HepG2 (cell line): ENCODE measurements around the gene PLK5. TPM values are rescaled to one million over a fixed set of nuclear protein-coding genes. Genes with fewer than 3 reads are reported as not detected.

Experiments
- HNRNPUL1 ChIP-seq: fragments of 200-400 bp; formaldehyde crosslinking; IDR thresholded peaks from 2 replicates; pipeline ENCODE4 v1.6.1; 2017; ENCODE audit warnings: low read depth, mild to moderate bottlenecking, low read length, moderate library complexity
- MAZ ChIP-seq, 2 experiments: sonication (generic) in 1 of 2; formaldehyde crosslinking in 1 of 2; IDR thresholded peaks; 2 replicates each; pipeline versions ENCODE4 v1.5.0 to v1.6.1; 2012 to 2020; ENCODE audit warnings: low read depth in 2 of 2, mild to moderate bottlenecking in 2 of 2, borderline replicate concordance in 1 of 2, improper control_type of control experiment in 1 of 2, low read length in 1 of 2, missing genetic modification reagents in 1 of 2, moderate library complexity in 1 of 2
- PHF21A ChIP-seq: sonication (generic); formaldehyde crosslinking; IDR thresholded peaks from 2 replicates; pipeline ENCODE4 v1.5.0; 2020; ENCODE audit warnings: mild to moderate bottlenecking, missing genetic modification reagents
- U2AF1 ChIP-seq: fragments of 200-400 bp; formaldehyde crosslinking; optimal IDR thresholded peaks from 2 replicates; pipeline ENCODE3; 2017; ENCODE audit warnings: mild to moderate bottlenecking, low read depth, low read length
- ZNF530 ChIP-seq: sonication (generic); formaldehyde crosslinking; IDR thresholded peaks from 2 replicates; pipeline ENCODE4 v1.5.0; 2020; ENCODE audit warnings: low read depth, mild to moderate bottlenecking, missing genetic modification reagents
- ZNF589 ChIP-seq: sonication (generic); formaldehyde crosslinking; conservative IDR thresholded peaks from 2 replicates; pipeline ENCODE4 v1.8.0; 2022; ENCODE audit warnings: mild to moderate bottlenecking, moderate library complexity, missing genetic modification reagents
- ZNF761 ChIP-seq: sonication (generic); formaldehyde crosslinking; conservative IDR thresholded peaks from 2 replicates; pipeline ENCODE4 v1.4.0; 2020; ENCODE audit warnings: mild to moderate bottlenecking, missing genetic modification reagents
- ZNF792 ChIP-seq: IDR thresholded peaks from 2 replicates; pipeline ENCODE4 v1.6.1; 2016
- polyA plus RNA-seq, 8 experiments: library from polyadenylated mRNA; depleted of rRNA in 3 of 8; stranded (reverse) in 7 of 8; unstranded in 1 of 8; fragments of >200 nt; fragmentation: Illumina TruSeq in 4 of 8; extraction: Trizol in 4 of 8; gene quantifications; 2 replicates each; pipeline versions ENCODE4 v1.2.1 to v1.2.3, GENCODE V29; 2011 to 2016; ENCODE audit warnings: low read depth in 4 of 8, missing spikeins in 1 of 8, mixed read lengths in 1 of 8; ENCODE audit not compliant: insufficient read depth in 1 of 8
- total RNA-seq, 5 experiments: library from RNA; depleted of rRNA; stranded (reverse); fragments of >200 nt; fragmentation: Illumina TruSeq; extraction: Trizol; gene quantifications; 2 replicates each; pipeline ENCODE4 v1.2.3, GENCODE V29; 2016; ENCODE audit warnings: low read depth in 1 of 5
- TF ChIP-seq, protein P1 (sequence below), 2 experiments: fragments of 450-650 bp in 1 of 2; sonication (generic) in 1 of 2; formaldehyde crosslinking in 1 of 2; IDR thresholded peaks; 2 replicates each; pipeline versions ENCODE4 v1.6.1 to v1.8.0; 2016 to 2022; ENCODE audit warnings: antibody characterized with exemption in 1 of 2, mild to moderate bottlenecking in 1 of 2, missing genetic modification reagents in 1 of 2
- TF ChIP-seq, protein P2 (sequence below): sonication (generic); formaldehyde crosslinking; IDR thresholded peaks from 2 replicates; pipeline ENCODE4 v1.8.0; 2022; ENCODE audit warnings: missing genetic modification reagents, mild to moderate bottlenecking, moderate library complexity, borderline replicate concordance
- TF ChIP-seq, protein P3 (sequence below): sonication (generic); formaldehyde crosslinking; IDR thresholded peaks from 2 replicates; pipeline ENCODE4 v1.5.0; 2020; ENCODE audit warnings: missing genetic modification reagents, mild to moderate bottlenecking, borderline replicate concordance
- TF ChIP-seq, protein P4 (sequence below): sonication (generic); formaldehyde crosslinking; IDR thresholded peaks from 2 replicates; pipeline ENCODE4 v1.9.0; 2021; ENCODE audit warnings: missing genetic modification reagents, borderline replicate concordance

The PLK5 gene
- total and polyA plus RNA-seq, 2 of the 13 experiments (the other 11 are each of a cell fraction or from before 2014, with no cell fraction given), result not detected

DNA sequence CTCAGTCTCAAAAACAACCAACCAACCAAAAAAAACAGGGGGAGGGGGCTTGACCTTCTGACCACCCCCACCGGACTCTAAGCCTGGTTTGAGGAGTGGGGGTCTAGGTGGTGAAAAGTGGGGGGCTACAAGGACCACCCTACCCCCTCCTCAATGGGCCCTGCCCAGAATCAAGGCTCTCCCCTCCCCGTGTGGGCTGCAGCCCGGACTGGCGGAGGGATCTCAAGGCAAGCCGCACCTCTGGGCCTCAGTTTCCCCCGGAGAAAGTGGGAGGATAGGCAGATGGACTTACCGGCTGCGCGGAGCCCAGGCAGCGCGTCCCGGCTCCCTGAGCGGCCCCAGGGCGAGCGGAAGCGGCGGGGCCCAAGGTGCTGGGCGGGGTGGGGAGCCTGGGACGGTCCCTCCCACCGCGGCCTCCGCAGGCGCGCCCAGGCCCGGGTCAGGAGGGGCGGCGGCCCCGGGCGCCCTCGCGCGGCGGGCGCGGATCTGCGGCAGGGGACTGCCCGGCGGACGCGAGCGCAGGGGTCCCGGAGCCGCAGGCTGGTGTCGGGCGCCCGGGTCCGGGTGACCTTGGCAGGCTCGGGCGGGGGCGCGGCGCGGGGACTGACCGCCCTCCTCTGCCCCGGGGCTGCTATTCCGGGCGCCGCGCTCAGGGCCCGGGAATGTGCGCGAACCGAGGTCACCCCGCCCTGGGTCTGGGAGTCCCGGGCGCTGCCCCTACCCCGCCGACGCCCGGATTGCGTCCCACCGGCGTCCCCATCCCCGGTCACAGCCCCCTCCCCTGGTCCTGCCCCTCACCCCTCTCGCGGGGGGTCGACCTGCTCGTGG is 11.0 kb upstream of the PLK5 start, which contains the start of gene ADAMTSL5 (continued):
- TF ChIP-seq, protein P1, sequence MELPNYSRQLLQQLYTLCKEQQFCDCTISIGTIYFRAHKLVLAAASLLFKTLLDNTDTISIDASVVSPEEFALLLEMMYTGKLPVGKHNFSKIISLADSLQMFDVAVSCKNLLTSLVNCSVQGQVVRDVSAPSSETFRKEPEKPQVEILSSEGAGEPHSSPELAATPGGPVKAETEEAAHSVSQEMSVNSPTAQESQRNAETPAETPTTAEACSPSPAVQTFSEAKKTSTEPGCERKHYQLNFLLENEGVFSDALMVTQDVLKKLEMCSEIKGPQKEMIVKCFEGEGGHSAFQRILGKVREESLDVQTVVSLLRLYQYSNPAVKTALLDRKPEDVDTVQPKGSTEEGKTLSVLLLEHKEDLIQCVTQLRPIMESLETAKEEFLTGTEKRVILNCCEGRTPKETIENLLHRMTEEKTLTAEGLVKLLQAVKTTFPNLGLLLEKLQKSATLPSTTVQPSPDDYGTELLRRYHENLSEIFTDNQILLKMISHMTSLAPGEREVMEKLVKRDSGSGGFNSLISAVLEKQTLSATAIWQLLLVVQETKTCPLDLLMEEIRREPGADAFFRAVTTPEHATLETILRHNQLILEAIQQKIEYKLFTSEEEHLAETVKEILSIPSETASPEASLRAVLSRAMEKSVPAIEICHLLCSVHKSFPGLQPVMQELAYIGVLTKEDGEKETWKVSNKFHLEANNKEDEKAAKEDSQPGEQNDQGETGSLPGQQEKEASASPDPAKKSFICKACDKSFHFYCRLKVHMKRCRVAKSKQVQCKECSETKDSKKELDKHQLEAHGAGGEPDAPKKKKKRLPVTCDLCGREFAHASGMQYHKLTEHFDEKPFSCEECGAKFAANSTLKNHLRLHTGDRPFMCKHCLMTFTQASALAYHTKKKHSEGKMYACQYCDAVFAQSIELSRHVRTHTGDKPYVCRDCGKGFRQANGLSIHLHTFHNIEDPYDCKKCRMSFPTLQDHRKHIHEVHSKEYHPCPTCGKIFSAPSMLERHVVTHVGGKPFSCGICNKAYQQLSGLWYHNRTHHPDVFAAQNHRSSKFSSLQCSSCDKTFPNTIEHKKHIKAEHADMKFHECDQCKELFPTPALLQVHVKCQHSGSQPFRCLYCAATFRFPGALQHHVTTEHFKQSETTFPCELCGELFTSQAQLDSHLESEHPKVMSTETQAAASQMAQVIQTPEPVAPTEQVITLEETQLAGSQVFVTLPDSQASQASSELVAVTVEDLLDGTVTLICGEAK (IDR thresholded peaks at IDR 0.05), result no peak
- TF ChIP-seq, protein P1 (CRISPR knock-in tag; IDR thresholded peaks at IDR 0.05), result no peak; the same call in 1 of the 2 replicates
- peak; percentile 51; the same call in 1 of the 2 replicates for TF ChIP-seq PHF21A
- TF ChIP-seq ZNF530 (CRISPR knock-in tag), result no peak
- TF ChIP-seq, protein P2, sequence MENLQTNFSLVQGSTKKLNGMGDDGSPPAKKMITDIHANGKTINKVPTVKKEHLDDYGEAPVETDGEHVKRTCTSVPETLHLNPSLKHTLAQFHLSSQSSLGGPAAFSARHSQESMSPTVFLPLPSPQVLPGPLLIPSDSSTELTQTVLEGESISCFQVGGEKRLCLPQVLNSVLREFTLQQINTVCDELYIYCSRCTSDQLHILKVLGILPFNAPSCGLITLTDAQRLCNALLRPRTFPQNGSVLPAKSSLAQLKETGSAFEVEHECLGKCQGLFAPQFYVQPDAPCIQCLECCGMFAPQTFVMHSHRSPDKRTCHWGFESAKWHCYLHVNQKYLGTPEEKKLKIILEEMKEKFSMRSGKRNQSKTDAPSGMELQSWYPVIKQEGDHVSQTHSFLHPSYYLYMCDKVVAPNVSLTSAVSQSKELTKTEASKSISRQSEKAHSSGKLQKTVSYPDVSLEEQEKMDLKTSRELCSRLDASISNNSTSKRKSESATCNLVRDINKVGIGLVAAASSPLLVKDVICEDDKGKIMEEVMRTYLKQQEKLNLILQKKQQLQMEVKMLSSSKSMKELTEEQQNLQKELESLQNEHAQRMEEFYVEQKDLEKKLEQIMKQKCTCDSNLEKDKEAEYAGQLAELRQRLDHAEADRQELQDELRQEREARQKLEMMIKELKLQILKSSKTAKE (CRISPR knock-in tag), result no peak
- 0 out of 2 replicates have a peak, but pooled peaks have one; percentile 40 for TF ChIP-seq ZNF761
- TF ChIP-seq U2AF1, result no peak
- TF ChIP-seq HNRNPUL1, result no peak
- TF ChIP-seq, protein P3, sequence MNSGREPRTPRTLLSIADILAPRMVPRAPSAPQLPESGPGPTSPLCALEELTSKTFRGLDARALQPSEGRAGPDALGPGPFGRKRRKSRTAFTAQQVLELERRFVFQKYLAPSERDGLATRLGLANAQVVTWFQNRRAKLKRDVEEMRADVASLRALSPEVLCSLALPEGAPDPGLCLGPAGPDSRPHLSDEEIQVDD (CRISPR knock-in tag), result peak; percentile 55; the same call in 1 of the 2 replicates
- TF ChIP-seq, protein P4, sequence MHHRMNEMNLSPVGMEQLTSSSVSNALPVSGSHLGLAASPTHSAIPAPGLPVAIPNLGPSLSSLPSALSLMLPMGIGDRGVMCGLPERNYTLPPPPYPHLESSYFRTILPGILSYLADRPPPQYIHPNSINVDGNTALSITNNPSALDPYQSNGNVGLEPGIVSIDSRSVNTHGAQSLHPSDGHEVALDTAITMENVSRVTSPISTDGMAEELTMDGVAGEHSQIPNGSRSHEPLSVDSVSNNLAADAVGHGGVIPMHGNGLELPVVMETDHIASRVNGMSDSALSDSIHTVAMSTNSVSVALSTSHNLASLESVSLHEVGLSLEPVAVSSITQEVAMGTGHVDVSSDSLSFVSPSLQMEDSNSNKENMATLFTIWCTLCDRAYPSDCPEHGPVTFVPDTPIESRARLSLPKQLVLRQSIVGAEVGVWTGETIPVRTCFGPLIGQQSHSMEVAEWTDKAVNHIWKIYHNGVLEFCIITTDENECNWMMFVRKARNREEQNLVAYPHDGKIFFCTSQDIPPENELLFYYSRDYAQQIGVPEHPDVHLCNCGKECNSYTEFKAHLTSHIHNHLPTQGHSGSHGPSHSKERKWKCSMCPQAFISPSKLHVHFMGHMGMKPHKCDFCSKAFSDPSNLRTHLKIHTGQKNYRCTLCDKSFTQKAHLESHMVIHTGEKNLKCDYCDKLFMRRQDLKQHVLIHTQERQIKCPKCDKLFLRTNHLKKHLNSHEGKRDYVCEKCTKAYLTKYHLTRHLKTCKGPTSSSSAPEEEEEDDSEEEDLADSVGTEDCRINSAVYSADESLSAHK (CRISPR knock-in tag), result no peak
- no peak for TF ChIP-seq ZNF792 (CRISPR knock-in tag)
- no peak for TF ChIP-seq MAZ (IDR thresholded peaks at IDR 0.05; ENCODE audit: borderline replicate concordance, low read depth, low read length)
- TF ChIP-seq MAZ (CRISPR knock-in tag; IDR thresholded peaks at IDR 0.05; ENCODE audit: low read depth), result peak; percentile 84
- no peak for TF ChIP-seq ZNF589 (CRISPR knock-in tag)
